HepG2 (cell line): Measurements from ENCODE around the gene CDK9. TPM values are rescaled to one million over a fixed set of nuclear protein-coding genes. Genes with fewer than 3 reads are reported as not detected.

ENCODE experiments used
- ARID4A ChIP-seq: sonication (generic); formaldehyde crosslinking; IDR thresholded peaks from 2 replicates; pipeline ENCODE4 v1.5.0; 2020; ENCODE audit warnings: mild to moderate bottlenecking, missing genetic modification reagents, borderline replicate concordance
- BORCS8-MEF2B ChIP-seq: sonication (generic); formaldehyde crosslinking; IDR thresholded peaks from 2 replicates; pipeline ENCODE4 v1.8.0; 2022; ENCODE audit warnings: mild to moderate bottlenecking, missing genetic modification reagents
- CERS6 ChIP-seq: sonication (generic); formaldehyde crosslinking; IDR thresholded peaks from 2 replicates; pipeline ENCODE4 v1.5.0; 2020; ENCODE audit warnings: missing genetic modification reagents
- HNRNPLL ChIP-seq: fragments of 200-400 bp; formaldehyde crosslinking; IDR thresholded peaks from 2 replicates; pipeline ENCODE4 v1.6.1; 2017; ENCODE audit warnings: mild to moderate bottlenecking, low read depth, low read length; ENCODE audit not compliant: poor library complexity, severe bottlenecking
- HOMEZ ChIP-seq: IDR thresholded peaks from 2 replicates; pipeline ENCODE4 v1.6.1; 2016; ENCODE audit warnings: low read depth
- JARID2 ChIP-seq: sonication (generic); formaldehyde crosslinking; IDR thresholded peaks from 2 replicates; pipeline ENCODE4 v1.8.1; 2023; ENCODE audit warnings: missing genetic modification reagents, inconsistent platforms; ENCODE audit not compliant: insufficient replicate concordance
- KDM1A ChIP-seq: IDR thresholded peaks from 2 replicates; pipeline ENCODE4 v1.6.1; 2016; ENCODE audit warnings: missing compliant biosample characterization
- KLF16 ChIP-seq, 2 experiments: sonication (generic) in 1 of 2; formaldehyde crosslinking in 1 of 2; IDR thresholded peaks; 2 replicates each; pipeline versions ENCODE4 v1.6.1 to v1.8.0; 2016 to 2023; ENCODE audit warnings: missing genetic modification reagents in 2 of 2, missing compliant biosample characterization in 1 of 2
- MLXIP ChIP-seq: sonication (generic); formaldehyde crosslinking; IDR thresholded peaks from 2 replicates; pipeline ENCODE4 v1.9.0; 2021; ENCODE audit warnings: missing genetic modification reagents, borderline replicate concordance
- SRF ChIP-seq: IDR thresholded peaks from 2 replicates; pipeline ENCODE4 v1.6.1; 2011; ENCODE audit warnings: mild to moderate bottlenecking, low read depth, low read length, moderate library complexity
- SRSF4 ChIP-seq: fragments of 200-400 bp; formaldehyde crosslinking; IDR thresholded peaks from one replicate; pipeline ENCODE4 v1.6.1; 2018; ENCODE audit warnings: mild to moderate bottlenecking, low read depth, low read length, moderate library complexity; ENCODE audit not compliant: poor library complexity, severe bottlenecking
- TBX3 ChIP-seq: fragments of 450-650 bp; IDR thresholded peaks from 2 replicates; pipeline ENCODE4 v1.6.1; 2017; ENCODE audit warnings: antibody characterized with exemption, mild to moderate bottlenecking, inconsistent platforms, borderline replicate concordance
- TFE3 ChIP-seq: IDR thresholded peaks from 2 replicates; pipeline ENCODE4 v1.6.1; 2016
- ZFP37 ChIP-seq: sonication (generic); formaldehyde crosslinking; IDR thresholded peaks from 2 replicates; pipeline ENCODE4 v1.4.0; 2020; ENCODE audit warnings: missing genetic modification reagents, borderline replicate concordance
- ZNF180 ChIP-seq: sonication (generic); formaldehyde crosslinking; IDR thresholded peaks from 2 replicates; pipeline ENCODE4 v1.4.0; 2020; ENCODE audit warnings: low read depth, missing genetic modification reagents, borderline replicate concordance
- ZNF629 ChIP-seq: sonication (generic); formaldehyde crosslinking; conservative IDR thresholded peaks from 2 replicates; pipeline ENCODE4 v1.5.0; 2020; ENCODE audit warnings: missing genetic modification reagents
- polyA plus RNA-seq, 8 experiments: library from polyadenylated mRNA; depleted of rRNA in 3 of 8; stranded (reverse) in 7 of 8; unstranded in 1 of 8; fragments of >200 nt; fragmentation: Illumina TruSeq in 4 of 8; extraction: Trizol in 4 of 8; gene quantifications; 2 replicates each; pipeline versions ENCODE4 v1.2.1 to v1.2.3, GENCODE V29; 2011 to 2016; ENCODE audit warnings: low read depth in 4 of 8, missing spikeins in 1 of 8, mixed read lengths in 1 of 8; ENCODE audit not compliant: insufficient read depth in 1 of 8
- total RNA-seq, 5 experiments: library from RNA; depleted of rRNA; stranded (reverse); fragments of >200 nt; fragmentation: Illumina TruSeq; extraction: Trizol; gene quantifications; 2 replicates each; pipeline ENCODE4 v1.2.3, GENCODE V29; 2016; ENCODE audit warnings: low read depth in 1 of 5

Gene CDK9
- total and polyA plus RNA-seq, 2 of the 13 experiments (the other 11 are each of a cell fraction or from before 2014, with no cell fraction given): 16.8 to 21.5 TPM

GRCh38 chr9:127802576-127803443 is 17.0 kb downstream of the CDK9 start, which contains the start of gene FPGS (continued):
- TF ChIP-seq ZFP37: no peak
- no peak for TF ChIP-seq KDM1A (CRISPR knock-in tag)
- TF ChIP-seq HNRNPLL: peak; percentile 58
- peak; percentile 62 for TF ChIP-seq BORCS8-MEF2B
- no peak for TF ChIP-seq CERS6 (CRISPR knock-in tag)
- TF ChIP-seq ARID4A: peak; percentile 94
- no peak for TF ChIP-seq TFE3
- TF ChIP-seq TBX3: no peak
- TF ChIP-seq ZNF180 (CRISPR knock-in tag): no peak
- no peak for TF ChIP-seq SRSF4
- TF ChIP-seq KLF16 (CRISPR knock-in tag; IDR thresholded peaks at IDR 0.05): peak in 1 of 2 experiments; percentile 64; a peak in 1 of 4 replicates
- no peak for TF ChIP-seq SRF
- no peak for TF ChIP-seq MLXIP (CRISPR knock-in tag)
- no peak for TF ChIP-seq ZNF629
- TF ChIP-seq HOMEZ (CRISPR knock-in tag): no peak
- no peak for TF ChIP-seq JARID2 (CRISPR knock-in tag)
